ENCODE measurements around the gene MUL1.

GRCh38 chr1:20511518-20512428 lies 3.8 kb upstream of the MUL1 start:
- TF ChIP-seq TCF7 (CRISPR knock-in tag; IDR thresholded peaks at IDR 0.05; ENCODE audit: low read depth) (no peak), CTCF (IDR thresholded peaks at IDR 0.05) (no peak), ZNF317 (CRISPR knock-in tag; IDR thresholded peaks at IDR 0.05; ENCODE audit: borderline replicate concordance, low read depth) (no peak), CBFB (CRISPR knock-in tag; IDR thresholded peaks at IDR 0.05; ENCODE audit: low read depth) (no peak), CREB1 (CRISPR knock-in tag; IDR thresholded peaks at IDR 0.05) (no peak), TEAD4 (CRISPR knock-in tag; IDR thresholded peaks at IDR 0.05) (no peak), NFYB (CRISPR knock-in tag; conservative IDR thresholded peaks at IDR 0.05; ENCODE audit: low read depth) (no peak), FOXK1 (CRISPR knock-in tag; IDR thresholded peaks at IDR 0.05) (no peak), ZBTB21 (CRISPR knock-in tag; IDR thresholded peaks at IDR 0.05; ENCODE audit: borderline replicate concordance) (no peak), IRF1 (CRISPR knock-in tag; IDR thresholded peaks at IDR 0.05) (no peak), ZNF138 (CRISPR knock-in tag; conservative IDR thresholded peaks at IDR 0.05) (no peak), MAX (CRISPR knock-in tag; IDR thresholded peaks at IDR 0.05) (no peak), USF2 (CRISPR knock-in tag; IDR thresholded peaks at IDR 0.05) (no peak)

Data from WTC11 (cell line).